Right lobe of liver (tissue), 6 donors: ENCODE results near the gene TMEM131. TPM values are rescaled to one million over a fixed set of nuclear protein-coding genes. Genes with fewer than 3 reads are reported as not detected.
"Not testable (repeated sequence)": the region's sequence is repeated elsewhere in the genome, so short reads cannot be mapped to it uniquely, and the experiment has no call there.

Experiments used
- ATAC-seq, 4 donors: fragments of 200-7000 bp; cut with Tn5 transposase; one replicate each; pipeline ENCODE4 v1.9.1; 2020; ENCODE audit warnings: mild to moderate bottlenecking in 4 of 4, moderate library complexity in 4 of 4
- DNase-seq, 3 donors: peaks; one replicate each; pipeline ENCODE4 v3.0.0-alpha.2; 2020
- H3K27ac ChIP-seq, 3 donors: fragments of 200-600 bp; one replicate each; pipeline ENCODE4 v1.8.0; 2022
- H3K27me3 ChIP-seq, 2 donors: fragments of 200-600 bp; one replicate each; pipeline ENCODE4 v1.8.0; 2022
- H3K36me3 ChIP-seq, 4 donors: fragments of 200-600 bp; sonication (generic) in 1 of 4; one replicate each; pipeline versions ENCODE4 v1.5.1 to v1.8.0; 2017 to 2022; ENCODE audit warnings: control low read depth in 1 of 4
- H3K4me1 ChIP-seq, 4 donors: fragments of 200-600 bp; sonication (generic) in 1 of 4; one replicate each; pipeline versions ENCODE4 v1.5.1 to v1.8.0; 2017 to 2022; ENCODE audit warnings: control low read depth in 1 of 4
- H3K4me3 ChIP-seq, 3 donors: fragments of 200-600 bp; one replicate each; pipeline ENCODE4 v1.8.0; 2022
- H3K9me3 ChIP-seq, 4 donors: fragments of 200-600 bp; sonication (generic) in 1 of 4; one replicate each; pipeline versions ENCODE4 v1.5.1 to v1.8.0; 2017 to 2022; ENCODE audit warnings: control low read depth in 1 of 4
- CTCF ChIP-seq, 4 donors: fragments of 200-600 bp in 3 of 4; fragments of 450-650 bp in 1 of 4; IDR thresholded peaks; one replicate each; pipeline versions ENCODE4 v1.5.1 to v1.8.0; 2016 to 2022; ENCODE audit warnings: antibody characterized with exemption in 4 of 4, mild to moderate bottlenecking in 2 of 4
- POLR2A ChIP-seq: fragments of 450-650 bp; IDR thresholded peaks from one replicate; pipeline ENCODE4 v1.6.1; 2017; ENCODE audit warnings: antibody characterized with exemption, mild to moderate bottlenecking
- WGBS: methylation state at CpG from one replicate; pipeline ENCODE4 v1.1.6; 2018; ENCODE audit warnings: low coverage, low lambda C conversion rate; ENCODE audit not compliant: insufficient coverage; ENCODE audit errors: missing lambda C conversion rate; 5-methylcytosine and 5-hydroxymethylcytosine counted together
- intact Hi-C, 2 donors: fragments of 100-400 bp; cut with DNase I; formaldehyde crosslinking; loops; one replicate each; pipeline versions ENCODE4 v1.11.2 to v1.14.1; 2022
- total RNA-seq, 6 experiments: library from RNA; depleted of rRNA in 2 of 6; stranded (reverse); fragments of >200 nt in 2 of 6; fragmentation: NEBNext Ultra II Directional in 3 of 6; extraction: Animal tissue kit (Norgen Biotek cat#: 25700) in 3 of 6; gene quantifications; one replicate each; pipeline versions ENCODE4 v1.1.0 to v1.2.4, GENCODE V29; 2016 to 2023
- donor health status: DM: no; HTN: yes; CAD: no.
- donor health status: DM: no; HTN: no; CAD: no.
- donor health status: DM: no; HTN: no; CAD: no.
- donor health status: DM: no; HTN: yes; CAD: no.
- donor health status: DM: no; HTN: yes; CAD: no.

Gene TMEM131
- total RNA-seq, 6 experiments from 2014 or later: 14.8 to 34.0 (median 17.8) TPM

- intact Hi-C loops: no loop called here
- 94% methylated on average over 3 of the region's 3 CpGs for WGBS
- no peaks in the 10 kb centered on the region for H3K27me3 ChIP-seq
- DNase-seq (no peak), ATAC-seq (no peak)
- peaks cover 0 to under 1% (median 0%) of the 10 kb centered on the region in 4 donors for H3K4me1 ChIP-seq
- H3K36me3 ChIP-seq: peaks cover 0 to under 1% (median 0%) of the 10 kb centered on the region in 4 donors
- TF ChIP-seq POLR2A: no peak
- H3K4me3 ChIP-seq: no peak overlapping the region
- H3K9me3 ChIP-seq: no peaks in the 10 kb centered on the region
- no peak overlapping the region for H3K27ac ChIP-seq
These were observed 131.9 kb downstream of the TMEM131 start for GRCh38 chr2:97863829-97864228.

GRCh38 chr2:97861177-97861576 lies 134.6 kb downstream of the TMEM131 start:
- Histone ChIP-seq H3K27me3 (no peaks in the 10 kb centered on the region), H3K4me3 (no peak overlapping the region), H3K9me3 (no peaks in the 10 kb centered on the region), H3K27ac (no peak overlapping the region), H3K4me1 (no peaks in the 10 kb centered on the region), H3K36me3 (peaks cover 0 to 3% (median 0%) of the 10 kb centered on the region in 4 donors)
- no peak for ATAC-seq
- no peak for DNase-seq
- 80% methylated on average over 1 of the region's 2 CpGs for WGBS
- intact Hi-C loops: no loop called here
- TF ChIP-seq POLR2A (no peak), CTCF (IDR thresholded peaks at IDR 0.05) (no peak)

GRCh38 chr2:97858442-97858841 lies 137.3 kb downstream of the TMEM131 start:
- DNase-seq (no peak), ATAC-seq (no peak)
- TF ChIP-seq CTCF (IDR thresholded peaks at IDR 0.05): no peak
- TF ChIP-seq POLR2A: no peak
- H3K4me1 ChIP-seq: no peaks in the 10 kb centered on the region
- no peaks in the 10 kb centered on the region for H3K9me3 ChIP-seq
- H3K36me3 ChIP-seq: peaks cover 0 to 3% (median 0%) of the 10 kb centered on the region in 4 donors
- H3K4me3 ChIP-seq: no peak overlapping the region
- H3K27ac ChIP-seq: no peak overlapping the region
- intact Hi-C loops: no loop called here
- WGBS: 96% methylated on average over 3 of the region's 3 CpGs
- H3K27me3 ChIP-seq: no peaks in the 10 kb centered on the region

- H3K27me3 ChIP-seq: no peaks in the 10 kb centered on the region
- H3K36me3 ChIP-seq: peaks cover 0 to 3% (median 0%) of the 10 kb centered on the region in 4 donors
- DNase-seq (no peak), ATAC-seq (no peak)
- H3K27ac ChIP-seq: no peak overlapping the region
- H3K9me3 ChIP-seq: no peaks in the 10 kb centered on the region
- TF ChIP-seq CTCF (IDR thresholded peaks at IDR 0.05) (no peak), POLR2A (no peak)
- intact Hi-C loops: no loop called here
- no peak overlapping the region for H3K4me3 ChIP-seq
- WGBS: 92% methylated on average over 2 of the region's 2 CpGs
- H3K4me1 ChIP-seq: no peaks in the 10 kb centered on the region
These were observed 138.2 kb downstream of the TMEM131 start for GRCh38 chr2:97857553-97857952.

GRCh38 chr2:97853057-97853456 lies 142.7 kb downstream of the TMEM131 start:
- H3K27me3 ChIP-seq, H3K27ac ChIP-seq, H3K4me1 ChIP-seq, DNase-seq, intact Hi-C loops, H3K4me3 ChIP-seq, H3K9me3 ChIP-seq, H3K36me3 ChIP-seq: not testable (repeated sequence)
- 83% methylated on average over 1 of the region's 4 CpGs for WGBS
- ATAC-seq: peak in 1 of 4 donors; percentile 34

GRCh38 chr2:97851172-97851571 lies 144.6 kb downstream of the TMEM131 start:
- Histone ChIP-seq H3K27ac (no peak overlapping the region), H3K36me3 (no peaks in the 10 kb centered on the region), H3K27me3 (no peaks in the 10 kb centered on the region), H3K9me3 (no peaks in the 10 kb centered on the region), H3K4me1 (no peaks in the 10 kb centered on the region), H3K4me3 (no peak overlapping the region)
- DNase-seq (no peak), ATAC-seq (no peak)
- intact Hi-C loops: no loop called here
- WGBS: 77% methylated on average over 5 of the region's 5 CpGs
- no peak for TF ChIP-seq POLR2A
- no peak for TF ChIP-seq CTCF (IDR thresholded peaks at IDR 0.05)
